ENCODE results near the gene IGFL1.

GRCh38 chr19:46251416-46251815 lies 21.9 kb downstream of the IGFL1 start:
- TF ChIP-seq CTCF (IDR thresholded peaks at IDR 0.05) (no peak), POLR2A (IDR thresholded peaks at IDR 0.05) (no peak), EP300 (IDR thresholded peaks at IDR 0.05) (no peak)
